ENCODE data around the gene POLR2F. TPM values are rescaled to one million over a fixed set of nuclear protein-coding genes. Genes with fewer than 3 reads are reported as not detected.

The POLR2F gene
- total RNA-seq, 1 donor from 2014 or later, result 23.5 TPM

- Histone ChIP-seq H3K27me3 (ENCODE audit: control insufficient read depth in 3 of 3, insufficient read depth in 3 of 3, low read length in 3 of 3) (no peaks in the 10 kb centered on the region), H3K27ac (ENCODE audit: low read depth, low read length) (no peak overlapping the region), H3K36me3 (ENCODE audit: control insufficient read depth in 3 of 3, insufficient read depth in 3 of 3, low read length in 3 of 3) (peaks cover 25 to 42% (median 38%) of the 10 kb centered on the region in 3 donors), H3K4me1 (ENCODE audit: control insufficient read depth in 3 of 3, insufficient read depth in 3 of 3, low read length in 3 of 3) (no peaks in the 10 kb centered on the region), H3K4me3 (ENCODE audit: low read length in 3 of 3) (no peak overlapping the region), H3K9ac (ENCODE audit: low read depth in 1 of 3, low read length in 3 of 3) (no peak overlapping the region), H3K9me3 (ENCODE audit: control insufficient read depth in 3 of 3, low read length in 3 of 3) (no peaks in the 10 kb centered on the region)
These were observed 28.2 kb upstream of the POLR2F start for GRCh38 chr22:37925330-37925729.

GRCh38 chr22:37925767-37926166 lies 27.7 kb upstream of the POLR2F start:
- no peak overlapping the region for H3K27ac ChIP-seq (ENCODE audit: low read depth, low read length)
- H3K9ac ChIP-seq (ENCODE audit: low read depth in 1 of 3, low read length in 3 of 3), result no peak overlapping the region
- no peak overlapping the region for H3K4me3 ChIP-seq (ENCODE audit: low read length in 3 of 3)
- H3K9me3 ChIP-seq (ENCODE audit: control insufficient read depth in 3 of 3, low read length in 3 of 3), result no peaks in the 10 kb centered on the region
- no peaks in the 10 kb centered on the region for H3K4me1 ChIP-seq (ENCODE audit: control insufficient read depth in 3 of 3, insufficient read depth in 3 of 3, low read length in 3 of 3)
- peaks cover 25 to 42% (median 40%) of the 10 kb centered on the region in 3 donors for H3K36me3 ChIP-seq (ENCODE audit: control insufficient read depth in 3 of 3, insufficient read depth in 3 of 3, low read length in 3 of 3)
- H3K27me3 ChIP-seq (ENCODE audit: control insufficient read depth in 3 of 3, insufficient read depth in 3 of 3, low read length in 3 of 3), result no peaks in the 10 kb centered on the region

GRCh38 chr22:37926358-37926757 lies 27.1 kb upstream of the POLR2F start:
- no peak overlapping the region for H3K4me3 ChIP-seq (ENCODE audit: low read length in 3 of 3)
- H3K9me3 ChIP-seq (ENCODE audit: control insufficient read depth in 3 of 3, low read length in 3 of 3), result no peaks in the 10 kb centered on the region
- no peaks in the 10 kb centered on the region for H3K4me1 ChIP-seq (ENCODE audit: control insufficient read depth in 3 of 3, insufficient read depth in 3 of 3, low read length in 3 of 3)
- H3K27me3 ChIP-seq (ENCODE audit: control insufficient read depth in 3 of 3, insufficient read depth in 3 of 3, low read length in 3 of 3), result no peaks in the 10 kb centered on the region
- peaks cover 25 to 42% (median 40%) of the 10 kb centered on the region in 3 donors for H3K36me3 ChIP-seq (ENCODE audit: control insufficient read depth in 3 of 3, insufficient read depth in 3 of 3, low read length in 3 of 3)
- H3K9ac ChIP-seq (ENCODE audit: low read depth in 1 of 3, low read length in 3 of 3), result no peak overlapping the region
- H3K27ac ChIP-seq (ENCODE audit: low read depth, low read length), result no peak overlapping the region

- Histone ChIP-seq H3K9me3 (ENCODE audit: control insufficient read depth in 3 of 3, low read length in 3 of 3) (no peaks in the 10 kb centered on the region), H3K4me1 (ENCODE audit: control insufficient read depth in 3 of 3, insufficient read depth in 3 of 3, low read length in 3 of 3) (no peaks in the 10 kb centered on the region), H3K9ac (ENCODE audit: low read depth in 1 of 3, low read length in 3 of 3) (no peak overlapping the region), H3K27me3 (ENCODE audit: control insufficient read depth in 3 of 3, insufficient read depth in 3 of 3, low read length in 3 of 3) (no peaks in the 10 kb centered on the region), H3K27ac (ENCODE audit: low read depth, low read length) (no peak overlapping the region), H3K36me3 (ENCODE audit: control insufficient read depth in 3 of 3, insufficient read depth in 3 of 3, low read length in 3 of 3) (peaks cover 25 to 43% (median 42%) of the 10 kb centered on the region in 3 donors), H3K4me3 (ENCODE audit: low read length in 3 of 3) (no peak overlapping the region)
These were observed 26.5 kb upstream of the POLR2F start for GRCh38 chr22:37926771-37927636.

- no peak overlapping the region for H3K4me3 ChIP-seq (ENCODE audit: low read length in 3 of 3)
- H3K9ac ChIP-seq (ENCODE audit: low read depth in 1 of 3, low read length in 3 of 3), result no peak overlapping the region
- H3K36me3 ChIP-seq (ENCODE audit: control insufficient read depth in 3 of 3, insufficient read depth in 3 of 3, low read length in 3 of 3), result peaks cover 25 to 48% (median 44%) of the 10 kb centered on the region in 3 donors
- H3K9me3 ChIP-seq (ENCODE audit: control insufficient read depth in 3 of 3, low read length in 3 of 3), result no peaks in the 10 kb centered on the region
- no peaks in the 10 kb centered on the region for H3K27me3 ChIP-seq (ENCODE audit: control insufficient read depth in 3 of 3, insufficient read depth in 3 of 3, low read length in 3 of 3)
- no peaks in the 10 kb centered on the region for H3K4me1 ChIP-seq (ENCODE audit: control insufficient read depth in 3 of 3, insufficient read depth in 3 of 3, low read length in 3 of 3)
- no peak overlapping the region for H3K27ac ChIP-seq (ENCODE audit: low read depth, low read length)
These were observed 25.9 kb upstream of the POLR2F start for GRCh38 chr22:37927637-37927936.

GRCh38 chr22:37929390-37929789 lies 24.1 kb upstream of the POLR2F start:
- H3K27me3 ChIP-seq (ENCODE audit: control insufficient read depth in 3 of 3, insufficient read depth in 3 of 3, low read length in 3 of 3), result no peaks in the 10 kb centered on the region
- peaks cover 8 to 14% (median 12%) of the 10 kb centered on the region in 3 donors for H3K4me1 ChIP-seq (ENCODE audit: control insufficient read depth in 3 of 3, insufficient read depth in 3 of 3, low read length in 3 of 3)
- H3K9ac ChIP-seq (ENCODE audit: low read depth in 1 of 3, low read length in 3 of 3), result no peak overlapping the region
- no peaks in the 10 kb centered on the region for H3K9me3 ChIP-seq (ENCODE audit: control insufficient read depth in 3 of 3, low read length in 3 of 3)
- H3K36me3 ChIP-seq (ENCODE audit: control insufficient read depth in 3 of 3, insufficient read depth in 3 of 3, low read length in 3 of 3), result peaks cover 22 to 47% (median 39%) of the 10 kb centered on the region in 3 donors
- H3K4me3 ChIP-seq (ENCODE audit: low read length in 3 of 3), result no peak overlapping the region
- H3K27ac ChIP-seq (ENCODE audit: low read depth, low read length), result no peak overlapping the region

- Histone ChIP-seq H3K9me3 (ENCODE audit: control insufficient read depth in 3 of 3, low read length in 3 of 3) (no peaks in the 10 kb centered on the region), H3K27me3 (ENCODE audit: control insufficient read depth in 3 of 3, insufficient read depth in 3 of 3, low read length in 3 of 3) (no peaks in the 10 kb centered on the region), H3K36me3 (ENCODE audit: control insufficient read depth in 3 of 3, insufficient read depth in 3 of 3, low read length in 3 of 3) (peaks cover 16 to 41% (median 34%) of the 10 kb centered on the region in 3 donors), H3K4me1 (ENCODE audit: control insufficient read depth in 3 of 3, insufficient read depth in 3 of 3, low read length in 3 of 3) (peaks cover 8 to 14% (median 12%) of the 10 kb centered on the region in 3 donors), H3K9ac (ENCODE audit: low read depth in 1 of 3, low read length in 3 of 3) (no peak overlapping the region), H3K27ac (ENCODE audit: low read depth, low read length) (no peak overlapping the region), H3K4me3 (ENCODE audit: low read length in 3 of 3) (no peak overlapping the region)
These were observed 23.1 kb upstream of the POLR2F start for GRCh38 chr22:37930270-37930951.

- Histone ChIP-seq H3K36me3 (ENCODE audit: control insufficient read depth in 3 of 3, insufficient read depth in 3 of 3, low read length in 3 of 3) (peaks cover 15 to 38% (median 30%) of the 10 kb centered on the region in 3 donors), H3K9ac (ENCODE audit: low read depth in 1 of 3, low read length in 3 of 3) (no peak overlapping the region), H3K4me3 (ENCODE audit: low read length in 3 of 3) (no peak overlapping the region), H3K9me3 (ENCODE audit: control insufficient read depth in 3 of 3, low read length in 3 of 3) (no peaks in the 10 kb centered on the region), H3K27me3 (ENCODE audit: control insufficient read depth in 3 of 3, insufficient read depth in 3 of 3, low read length in 3 of 3) (no peaks in the 10 kb centered on the region), H3K27ac (ENCODE audit: low read depth, low read length) (no peak overlapping the region), H3K4me1 (ENCODE audit: control insufficient read depth in 3 of 3, insufficient read depth in 3 of 3, low read length in 3 of 3) (peaks cover 8 to 14% (median 12%) of the 10 kb centered on the region in 3 donors)
These were observed 22.5 kb upstream of the POLR2F start for GRCh38 chr22:37930952-37931440.

- Histone ChIP-seq H3K27me3 (ENCODE audit: control insufficient read depth in 3 of 3, insufficient read depth in 3 of 3, low read length in 3 of 3) (no peaks in the 10 kb centered on the region), H3K4me1 (ENCODE audit: control insufficient read depth in 3 of 3, insufficient read depth in 3 of 3, low read length in 3 of 3) (peaks cover 8 to 14% (median 12%) of the 10 kb centered on the region in 3 donors), H3K4me3 (ENCODE audit: low read length in 3 of 3) (no peak overlapping the region), H3K27ac (ENCODE audit: low read depth, low read length) (no peak overlapping the region), H3K36me3 (ENCODE audit: control insufficient read depth in 3 of 3, insufficient read depth in 3 of 3, low read length in 3 of 3) (peaks cover 8 to 28% (median 21%) of the 10 kb centered on the region in 3 donors), H3K9ac (ENCODE audit: low read depth in 1 of 3, low read length in 3 of 3) (no peak overlapping the region), H3K9me3 (ENCODE audit: control insufficient read depth in 3 of 3, low read length in 3 of 3) (no peaks in the 10 kb centered on the region)
These were observed 21.6 kb upstream of the POLR2F start for GRCh38 chr22:37931893-37932389.

- no peak overlapping the region for H3K9ac ChIP-seq (ENCODE audit: low read depth in 1 of 3, low read length in 3 of 3)
- H3K36me3 ChIP-seq (ENCODE audit: control insufficient read depth in 3 of 3, insufficient read depth in 3 of 3, low read length in 3 of 3), result peaks cover 9 to 24% (median 17%) of the 10 kb centered on the region in 3 donors
- H3K9me3 ChIP-seq (ENCODE audit: control insufficient read depth in 3 of 3, low read length in 3 of 3), result no peaks in the 10 kb centered on the region
- peaks cover 8 to 14% (median 12%) of the 10 kb centered on the region in 3 donors for H3K4me1 ChIP-seq (ENCODE audit: control insufficient read depth in 3 of 3, insufficient read depth in 3 of 3, low read length in 3 of 3)
- no peak overlapping the region for H3K4me3 ChIP-seq (ENCODE audit: low read length in 3 of 3)
- no peak overlapping the region for H3K27ac ChIP-seq (ENCODE audit: low read depth, low read length)
- no peaks in the 10 kb centered on the region for H3K27me3 ChIP-seq (ENCODE audit: control insufficient read depth in 3 of 3, insufficient read depth in 3 of 3, low read length in 3 of 3)
These were observed 21.1 kb upstream of the POLR2F start for GRCh38 chr22:37932401-37932800.

All from skeletal muscle tissue (tissue), 4 donors.